Activated naive CD8-positive, alpha-beta T cell treated with anti-CD3 and anti-CD28 coated beads for 36 hours (primary cell): ENCODE results near the gene IFITM2. TPM values are rescaled to one million over a fixed set of nuclear protein-coding genes. Genes with fewer than 3 reads are reported as not detected.

Experiments
- DNase-seq: peaks from one replicate; pipeline ENCODE4 v3.0.0; 2021
- H3K27ac Mint-ChIP-seq: one replicate; pipeline ENCODE4 v1.8.0; 2022; ENCODE audit warnings: mild to moderate bottlenecking, moderate library complexity, mixed read lengths
- H3K27me3 Mint-ChIP-seq: one replicate; pipeline ENCODE4 v1.8.0; 2022; ENCODE audit warnings: mild to moderate bottlenecking, mixed read lengths
- H3K36me3 Mint-ChIP-seq: one replicate; pipeline ENCODE4 v1.8.0; 2021; ENCODE audit warnings: mild to moderate bottlenecking, mixed read lengths
- H3K4me1 Mint-ChIP-seq: one replicate; pipeline ENCODE4 v1.8.0; 2021; ENCODE audit warnings: mixed read lengths
- H3K4me3 Mint-ChIP-seq: one replicate; pipeline ENCODE4 v1.8.0; 2022; ENCODE audit warnings: mild to moderate bottlenecking, moderate library complexity, mixed read lengths
- H3K9me3 Mint-ChIP-seq: one replicate; pipeline ENCODE4 v1.8.0; 2022; ENCODE audit warnings: mixed read lengths
- total RNA-seq, 2 experiments: library from RNA; stranded (reverse); gene quantifications; one replicate each; pipeline ENCODE4 v1.2.3, GENCODE V29; 2021

IFITM2 gene
- total RNA-seq, 2 experiments from 2014 or later = 474 to 496 TPM

DNA sequence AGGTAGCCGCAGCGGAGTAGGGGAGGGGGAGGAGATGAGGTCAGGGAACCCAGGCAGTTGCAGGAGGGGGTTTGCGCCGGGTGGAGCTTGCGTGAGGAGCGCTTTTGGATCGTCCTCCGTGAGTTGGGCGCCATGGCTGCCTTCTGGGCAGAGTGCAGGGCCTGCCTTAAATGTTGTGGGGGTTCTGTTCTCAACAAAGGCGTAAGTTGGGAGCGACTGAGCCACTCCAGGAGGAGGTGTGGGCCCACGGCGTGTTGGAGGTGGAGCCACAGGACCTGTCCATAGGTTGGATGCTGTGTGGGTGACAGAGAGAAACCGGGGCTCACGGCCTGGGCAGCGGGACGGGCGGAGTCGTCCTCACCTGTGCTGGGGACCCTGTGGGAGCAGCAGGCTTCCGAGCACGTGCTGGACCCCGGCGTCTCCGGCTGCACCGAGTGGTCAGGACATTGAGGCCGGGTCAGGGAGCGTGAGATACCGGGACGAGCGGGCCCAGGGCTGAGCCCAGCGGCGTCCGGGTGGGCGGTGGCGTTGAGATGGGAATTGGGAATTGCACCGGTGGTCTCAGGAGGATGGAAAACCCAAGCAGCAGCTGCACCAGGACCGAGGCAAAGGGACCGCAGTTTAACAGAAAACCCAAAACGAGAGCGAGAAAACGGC, 19.7 kb upstream of the IFITM2 start:
- H3K9me3 Mint-ChIP-seq = no peaks in the 10 kb centered on the region
- H3K27me3 Mint-ChIP-seq = peaks cover 12% of the 10 kb centered on the region
- H3K27ac Mint-ChIP-seq = peak overlapping the region; percentile 98
- H3K4me1 Mint-ChIP-seq = peaks cover 53% of the 10 kb centered on the region
- H3K36me3 Mint-ChIP-seq = peaks cover 31% of the 10 kb centered on the region
- peak overlapping the region; percentile 98 for H3K4me3 Mint-ChIP-seq
- DNase-seq = peak; percentile 67

DNA sequence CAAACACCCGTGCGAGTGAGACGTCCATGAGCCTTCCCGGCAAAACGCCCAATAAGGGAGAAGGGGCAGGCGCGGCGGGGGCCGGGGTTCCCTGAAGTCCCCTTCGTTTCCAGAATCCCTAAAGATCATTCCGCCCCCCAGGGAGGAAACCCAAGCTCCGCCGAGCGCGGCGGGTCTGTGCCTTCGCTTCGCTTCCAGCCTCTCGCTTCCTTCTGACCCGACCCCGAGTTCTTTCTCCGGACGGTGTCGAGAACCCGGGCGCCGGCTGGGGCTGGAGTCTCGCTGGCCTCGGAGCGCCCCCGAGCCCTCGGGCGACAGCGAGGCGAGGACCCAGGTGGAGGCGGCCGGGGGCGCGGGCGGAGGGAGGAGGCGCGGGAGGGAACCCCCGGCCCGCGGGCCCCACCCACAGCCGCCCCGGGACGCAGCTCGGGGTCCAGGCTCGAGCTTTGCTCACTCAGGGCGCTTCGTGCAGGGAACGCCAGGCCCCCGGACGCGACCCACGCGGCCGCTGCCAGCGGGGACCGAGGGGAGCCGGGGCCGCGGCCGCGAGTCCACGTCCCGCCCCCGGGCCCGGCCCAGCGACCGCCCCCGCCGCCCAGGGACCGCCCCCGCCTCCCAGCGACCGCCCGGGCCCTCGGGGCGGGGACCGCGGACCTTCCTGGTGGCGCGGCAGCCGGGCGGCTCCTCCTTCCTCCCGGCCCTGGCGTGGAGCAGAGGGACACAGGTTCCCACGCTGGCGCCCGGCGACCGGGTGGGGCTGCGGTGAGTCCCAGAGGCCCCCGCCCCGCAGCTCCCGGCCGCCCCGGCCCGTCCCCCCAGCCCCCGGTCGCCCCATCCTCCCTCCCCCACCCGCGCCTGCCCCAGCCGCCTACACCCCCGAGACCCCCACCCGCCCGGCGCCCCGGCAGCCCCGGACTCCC, 18.9 kb upstream of the IFITM2 start, which contains the start of gene PGGHG:
Gene PGGHG, plus strand, starts transcription at position 649 of the 920 bp plus-strand sequence. CDS start 691 bp downstream, outside the sequence.
- Mint-ChIP-seq H3K9me3 (no peaks in the 10 kb centered on the region), H3K36me3 (peaks cover 33% of the 10 kb centered on the region), H3K4me1 (peaks cover 51% of the 10 kb centered on the region), H3K4me3 (peak within 1 kb of the TSS; percentile 98), H3K27me3 (peaks cover 12% of the 10 kb centered on the region), H3K27ac (peak within 1 kb of the TSS; percentile 98)
- peak; percentile 72 for DNase-seq

DNA sequence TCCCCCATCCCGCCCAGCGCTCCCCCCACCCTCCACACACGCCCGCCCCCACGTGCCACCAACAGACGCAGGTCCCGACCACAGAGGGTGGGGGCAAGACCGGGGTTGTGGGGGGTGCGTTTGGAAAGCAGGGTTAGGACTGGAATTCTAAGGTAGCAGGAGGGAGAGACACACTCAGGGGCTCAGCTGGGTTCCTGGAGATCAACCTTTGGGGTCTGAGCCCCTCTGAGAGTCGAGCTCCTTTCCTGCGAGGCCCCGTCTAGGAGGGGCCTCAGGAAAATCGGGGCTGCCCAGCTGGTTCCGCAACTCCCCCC, 18.3 kb upstream of the IFITM2 start:
- Mint-ChIP-seq H3K9me3 (no peaks in the 10 kb centered on the region), H3K27me3 (peaks cover 12% of the 10 kb centered on the region), H3K4me3 (peak overlapping the region; percentile 85), H3K36me3 (peaks cover 33% of the 10 kb centered on the region), H3K27ac (peak overlapping the region; percentile 91), H3K4me1 (peaks cover 49% of the 10 kb centered on the region)
- DNase-seq = peak; percentile 32

DNA sequence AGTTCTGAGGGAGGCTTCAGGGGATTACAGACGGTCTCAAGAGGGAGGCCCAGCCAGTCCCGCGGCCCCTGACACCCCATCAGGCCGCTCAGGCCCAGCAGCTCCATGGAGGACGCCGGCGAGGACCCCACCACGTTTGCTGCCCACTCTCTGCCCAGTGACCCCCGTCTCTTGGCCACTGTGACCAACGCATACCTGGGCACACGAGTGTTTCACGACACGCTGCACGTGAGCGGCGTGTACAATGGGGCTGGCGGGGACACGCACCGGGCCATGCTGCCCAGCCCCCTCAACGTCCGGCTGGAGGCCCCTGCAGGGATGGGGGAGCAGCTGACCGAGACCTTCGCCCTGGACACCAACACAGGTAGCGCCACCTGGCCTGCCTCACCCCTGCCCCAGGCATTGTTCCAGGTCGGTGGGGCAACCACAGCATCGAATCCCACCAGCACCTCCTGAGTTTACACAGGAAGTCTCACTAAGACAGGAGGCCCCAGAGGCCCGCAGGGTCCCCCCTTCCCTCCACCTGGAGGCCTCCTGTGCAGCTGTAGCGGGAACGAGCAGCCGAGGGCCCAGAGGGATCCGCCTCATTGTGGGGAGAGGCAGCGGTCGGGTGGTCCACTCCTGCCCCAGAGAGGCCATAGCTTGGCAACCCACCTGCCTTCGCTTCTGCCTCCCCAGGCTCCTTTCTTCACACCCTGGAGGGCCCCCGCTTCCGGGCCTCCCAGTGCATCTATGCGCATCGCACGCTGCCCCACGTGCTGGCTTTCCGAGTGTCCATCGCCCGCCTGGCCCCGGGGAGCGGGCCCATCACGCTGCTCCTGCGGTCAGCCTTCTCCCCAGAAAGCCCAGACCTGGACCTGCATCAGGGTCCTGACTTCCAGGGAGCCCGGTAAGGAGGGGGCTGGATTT, 17.6 kb upstream of the IFITM2 start:
- peak; percentile 44 for DNase-seq
- Mint-ChIP-seq H3K36me3 (peaks cover 34% of the 10 kb centered on the region), H3K27me3 (peaks cover 12% of the 10 kb centered on the region), H3K27ac (peak overlapping the region; percentile 91), H3K9me3 (no peaks in the 10 kb centered on the region), H3K4me1 (peaks cover 47% of the 10 kb centered on the region), H3K4me3 (peak overlapping the region; percentile 85)

DNA sequence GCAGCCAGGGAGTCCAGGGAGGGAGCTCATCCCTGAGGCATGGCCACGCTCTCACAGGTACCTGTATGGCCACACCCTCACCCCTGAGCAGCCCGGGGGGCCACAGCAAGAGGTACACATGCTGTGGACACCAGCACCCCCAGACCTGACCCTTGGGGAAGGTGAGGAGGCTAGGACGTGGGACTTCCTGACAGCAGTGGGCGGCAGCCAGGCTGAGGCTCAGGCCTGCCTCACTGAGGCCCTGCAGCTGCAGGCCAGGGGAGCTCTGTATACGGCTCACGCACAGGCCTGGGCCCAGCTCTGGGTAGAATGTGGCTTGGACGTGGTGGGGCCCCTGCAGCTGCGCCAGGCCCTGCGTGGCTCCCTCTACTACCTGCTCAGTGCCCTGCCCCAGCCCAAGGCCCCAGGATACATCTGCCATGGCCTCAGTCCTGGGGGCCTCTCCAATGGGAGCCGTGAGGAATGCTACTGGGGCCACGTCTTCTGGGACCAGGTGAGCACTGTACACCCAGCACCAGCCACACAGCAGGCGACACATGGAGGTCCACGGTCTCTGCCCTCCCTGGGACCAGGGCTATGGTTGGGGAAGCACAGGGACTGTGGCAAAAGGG, 16.9 kb upstream of the IFITM2 start:
- H3K36me3 Mint-ChIP-seq = peaks cover 34% of the 10 kb centered on the region

DNA sequence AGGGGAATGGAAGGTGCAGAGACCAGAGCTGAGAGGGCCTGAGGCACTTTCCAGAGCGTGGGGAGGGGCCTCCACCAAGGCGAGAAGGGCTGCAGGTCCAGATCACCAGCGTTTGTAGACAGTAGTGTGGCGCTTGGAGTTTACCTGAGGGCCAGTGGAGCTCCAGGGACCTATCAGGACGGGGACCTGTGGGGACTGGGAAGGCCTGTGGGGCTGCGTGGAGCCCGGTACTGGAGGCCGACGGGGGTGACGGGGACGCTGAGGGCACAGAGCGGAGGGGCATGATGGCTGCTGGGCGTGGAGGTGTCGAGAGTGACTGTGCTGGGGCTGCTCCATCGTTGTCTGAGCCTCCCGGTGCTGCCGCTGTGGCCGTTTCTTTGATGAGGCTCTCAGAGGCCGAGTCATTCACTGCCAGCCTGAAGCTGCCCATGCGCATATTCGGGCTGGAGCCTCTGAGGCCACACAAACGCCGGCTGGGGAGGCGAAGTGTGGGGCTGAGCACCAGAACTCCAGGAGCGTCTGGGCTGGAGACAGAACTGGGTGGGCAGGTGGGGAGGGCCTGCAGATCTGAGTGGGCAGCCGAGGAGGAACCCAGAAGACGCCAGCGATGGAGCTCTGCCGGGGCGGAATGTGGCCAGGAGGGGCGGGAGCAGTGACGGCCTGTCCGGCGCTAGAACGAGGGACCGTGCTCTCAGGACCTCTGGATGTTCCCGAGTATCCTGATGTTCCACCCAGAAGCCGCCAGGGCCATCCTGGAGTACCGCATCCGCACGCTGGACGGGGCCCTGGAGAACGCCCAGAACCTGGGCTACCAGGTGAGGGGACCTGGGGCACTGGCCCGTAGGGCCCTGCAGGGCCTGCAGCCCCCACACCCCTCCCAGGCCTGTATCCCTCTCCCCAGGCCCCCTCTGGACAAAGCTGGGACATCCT, 16.1 kb upstream of the IFITM2 start:
- Mint-ChIP-seq H3K9me3 (no peaks in the 10 kb centered on the region), H3K36me3 (peaks cover 34% of the 10 kb centered on the region), H3K4me3 (peak overlapping the region; percentile 85), H3K4me1 (peaks cover 32% of the 10 kb centered on the region), H3K27me3 (peaks cover 12% of the 10 kb centered on the region), H3K27ac (peak overlapping the region; percentile 91)
- peak; percentile 6 for DNase-seq

More for the DNA sequence above, 16.9 kb upstream of the IFITM2 start:
- Mint-ChIP-seq H3K27me3 (peaks cover 12% of the 10 kb centered on the region), H3K4me3 (peak overlapping the region; percentile 85), H3K4me1 (peaks cover 40% of the 10 kb centered on the region), H3K9me3 (no peaks in the 10 kb centered on the region), H3K27ac (peak overlapping the region; percentile 91)
- peak; percentile 22 for DNase-seq

DNA sequence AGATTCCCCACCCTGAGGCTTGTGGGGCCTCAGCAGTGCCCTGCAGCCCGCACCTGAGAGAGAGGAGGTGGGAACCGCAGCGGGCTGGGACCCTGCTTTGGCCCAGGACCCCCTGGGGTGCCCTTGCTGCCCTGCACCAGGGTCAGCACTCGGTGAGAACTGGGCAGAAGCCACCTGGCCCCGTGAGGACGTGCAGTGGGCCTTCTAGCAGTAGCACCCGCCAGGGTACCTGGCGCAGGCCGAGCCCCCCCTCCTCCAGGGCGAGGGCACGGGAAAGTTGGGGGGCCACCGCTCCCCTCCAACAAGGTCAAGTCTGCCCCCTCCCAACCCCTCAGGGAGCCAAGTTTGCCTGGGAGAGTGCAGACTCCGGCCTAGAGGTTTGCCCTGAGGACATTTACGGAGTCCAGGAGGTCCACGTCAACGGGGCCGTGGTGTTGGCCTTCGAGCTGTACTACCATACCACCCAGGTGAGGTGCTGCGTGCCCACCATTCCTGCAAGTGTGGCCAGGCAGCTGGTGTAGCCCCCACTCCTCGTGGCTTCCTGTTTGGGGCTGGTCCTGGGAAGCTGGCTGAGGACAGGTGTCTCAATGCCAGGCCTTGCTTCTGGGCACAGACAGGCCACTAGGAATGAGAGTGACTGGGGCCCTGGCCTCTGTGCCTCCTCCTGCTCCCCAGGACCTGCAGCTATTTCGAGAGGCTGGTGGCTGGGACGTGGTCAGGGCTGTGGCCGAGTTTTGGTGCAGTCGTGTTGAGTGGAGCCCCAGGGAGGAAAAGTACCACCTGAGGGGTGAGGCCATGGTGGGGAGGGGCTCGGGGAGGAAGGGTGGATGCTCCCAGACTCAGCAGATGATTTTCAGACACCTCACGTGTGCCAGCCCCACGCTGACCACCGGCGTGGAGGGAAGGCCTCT, 15.2 kb upstream of the IFITM2 start:
- peaks cover 9% of the 10 kb centered on the region for H3K27me3 Mint-ChIP-seq
- peak; percentile 2 for DNase-seq
- H3K4me3 Mint-ChIP-seq = peak overlapping the region; percentile 25
- peak overlapping the region; percentile 34 for H3K27ac Mint-ChIP-seq
- peaks cover 31% of the 10 kb centered on the region for H3K4me1 Mint-ChIP-seq
- H3K36me3 Mint-ChIP-seq = peaks cover 34% of the 10 kb centered on the region
- H3K9me3 Mint-ChIP-seq = no peaks in the 10 kb centered on the region

DNA sequence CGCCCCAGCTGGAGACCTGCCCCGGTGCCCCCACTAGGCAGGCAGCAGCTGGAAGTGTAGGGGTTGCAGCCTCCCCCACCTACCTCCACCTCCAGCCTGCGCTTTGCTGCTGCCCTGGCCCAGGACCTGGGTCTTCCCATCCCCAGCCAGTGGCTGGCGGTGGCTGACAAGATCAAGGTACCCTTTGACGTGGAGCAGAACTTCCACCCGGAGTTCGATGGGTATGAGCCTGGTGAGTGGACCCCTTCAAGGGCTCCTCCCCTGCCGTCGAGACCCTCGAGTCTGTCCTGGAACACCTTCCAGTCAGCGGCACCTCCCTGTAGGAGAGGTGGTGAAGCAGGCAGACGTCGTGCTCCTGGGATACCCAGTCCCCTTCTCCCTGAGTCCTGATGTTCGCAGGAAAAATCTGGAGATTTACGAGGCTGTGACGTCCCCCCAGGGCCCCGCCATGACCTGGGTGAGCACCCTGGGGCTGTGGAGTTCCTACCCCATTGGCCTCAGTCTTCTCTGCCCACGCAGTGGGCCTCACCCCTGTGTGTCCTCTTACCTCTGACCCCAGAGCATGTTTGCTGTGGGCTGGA, 14.3 kb upstream of the IFITM2 start:
- Mint-ChIP-seq H3K4me1 (peaks cover 32% of the 10 kb centered on the region), H3K9me3 (no peaks in the 10 kb centered on the region), H3K4me3 (no peak overlapping the region), H3K27ac (no peak overlapping the region), H3K36me3 (peaks cover 26% of the 10 kb centered on the region), H3K27me3 (peaks cover 4% of the 10 kb centered on the region)
- no peak for DNase-seq

DNA sequence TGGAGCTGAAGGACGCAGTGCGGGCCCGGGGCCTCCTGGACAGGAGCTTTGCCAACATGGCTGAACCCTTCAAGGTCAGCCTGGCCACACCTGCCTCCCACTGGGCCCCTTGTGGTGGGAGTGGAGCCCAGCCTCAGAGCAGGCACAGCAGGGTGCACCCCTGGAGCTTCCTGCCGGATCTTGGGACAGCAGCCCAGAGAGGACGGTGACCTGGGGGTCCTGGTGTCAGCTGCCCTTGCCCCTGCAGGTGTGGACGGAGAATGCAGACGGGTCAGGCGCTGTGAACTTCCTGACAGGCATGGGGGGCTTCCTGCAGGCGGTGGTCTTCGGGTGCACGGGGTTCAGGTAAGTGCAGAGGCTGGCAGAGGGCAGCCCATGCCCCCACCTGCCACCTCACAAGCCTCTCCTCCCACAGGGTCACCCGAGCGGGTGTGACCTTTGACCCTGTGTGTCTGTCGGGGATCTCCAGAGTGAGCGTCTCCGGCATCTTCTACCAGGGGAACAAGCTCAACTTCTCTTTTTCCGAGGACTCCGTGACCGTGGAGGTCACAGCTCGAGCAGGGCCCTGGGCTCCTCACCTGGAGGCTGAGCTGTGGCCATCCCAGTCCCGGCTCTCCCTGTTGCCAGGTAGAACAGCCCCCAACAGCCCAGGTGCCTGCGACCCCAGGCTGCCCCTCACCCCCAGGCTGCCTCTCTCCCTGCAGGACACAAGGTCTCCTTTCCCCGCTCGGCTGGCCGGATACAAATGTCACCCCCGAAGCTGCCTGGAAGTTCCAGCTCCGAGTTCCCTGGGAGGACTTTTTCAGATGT, 13.6 kb upstream of the IFITM2 start:
- Mint-ChIP-seq H3K27ac (peak overlapping the region; percentile 54), H3K4me1 (peaks cover 36% of the 10 kb centered on the region), H3K9me3 (no peaks in the 10 kb centered on the region), H3K27me3 (peaks cover 4% of the 10 kb centered on the region), H3K36me3 (peaks cover 26% of the 10 kb centered on the region), H3K4me3 (no peak overlapping the region)
- peak; percentile 2 for DNase-seq

DNA sequence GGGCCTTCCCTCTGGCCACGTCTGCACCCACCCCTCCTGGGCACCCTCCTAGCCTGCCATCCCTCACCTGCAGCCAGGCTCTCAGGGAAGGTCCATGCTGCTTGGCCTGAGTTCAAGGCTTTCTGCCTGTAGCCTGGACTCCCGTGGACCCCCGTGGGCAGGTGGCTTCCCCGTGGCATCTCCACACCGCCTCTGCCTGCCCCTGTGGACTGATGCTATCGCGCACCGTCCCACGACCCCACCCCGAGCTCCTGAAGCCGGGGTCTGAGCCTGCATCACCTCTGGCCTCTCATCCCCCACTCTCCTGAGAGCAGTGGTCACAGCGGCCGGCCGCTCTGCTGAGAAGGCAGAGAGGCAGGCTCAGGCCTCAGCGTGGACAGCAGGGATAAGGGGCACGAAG, 12.8 kb upstream of the IFITM2 start:
- peak; percentile 1 for DNase-seq
- Mint-ChIP-seq H3K4me3 (no peak overlapping the region), H3K4me1 (peaks cover 36% of the 10 kb centered on the region), H3K27ac (no peak overlapping the region), H3K9me3 (no peaks in the 10 kb centered on the region), H3K27me3 (peaks cover 4% of the 10 kb centered on the region), H3K36me3 (peaks cover 21% of the 10 kb centered on the region)

DNA sequence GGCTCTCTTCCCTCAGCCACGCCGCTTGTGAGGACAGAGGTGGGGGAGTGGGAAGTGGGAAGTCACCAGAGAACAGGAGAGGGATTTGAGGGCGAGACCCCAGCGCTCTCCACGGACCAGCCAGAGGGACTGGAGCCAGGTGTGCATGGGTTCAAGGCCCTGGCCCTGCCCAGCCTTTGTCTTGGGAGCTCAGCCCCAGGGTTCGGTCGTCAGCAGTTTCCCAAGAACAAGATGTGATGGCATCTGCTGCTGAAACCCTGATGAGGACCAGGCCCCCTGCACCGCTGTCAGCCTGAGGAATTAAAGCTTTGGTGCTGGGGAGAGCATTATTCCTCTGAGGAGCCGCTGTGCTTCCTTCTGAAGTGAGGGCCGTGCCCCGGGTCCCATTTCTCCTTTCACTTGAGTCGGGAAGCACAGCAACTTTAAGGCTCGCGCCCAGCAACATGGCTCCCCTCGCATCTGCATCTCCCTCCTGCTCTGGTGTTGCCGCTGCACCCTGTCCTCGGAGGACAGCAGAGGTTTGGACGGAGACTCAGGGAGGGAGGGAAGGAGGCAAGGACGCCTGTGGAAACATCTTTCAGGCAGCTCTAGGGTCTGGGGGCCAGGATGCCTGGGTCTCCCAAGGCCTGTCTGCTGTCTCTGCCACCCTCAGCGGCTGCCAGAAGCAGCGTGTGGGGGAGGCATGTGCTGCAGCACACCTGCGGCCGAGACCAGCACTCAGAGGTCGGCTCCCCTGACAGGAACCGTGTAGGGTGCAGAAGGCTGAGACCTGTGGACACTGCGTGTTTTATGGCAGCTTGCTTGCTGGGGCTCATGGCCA, 12.1 kb upstream of the IFITM2 start:
- peak; percentile 16 for DNase-seq
- no peak overlapping the region for H3K27ac Mint-ChIP-seq
- peaks cover 10% of the 10 kb centered on the region for H3K27me3 Mint-ChIP-seq
- H3K4me1 Mint-ChIP-seq = peaks cover 39% of the 10 kb centered on the region
- H3K36me3 Mint-ChIP-seq = peaks cover 14% of the 10 kb centered on the region
- no peaks in the 10 kb centered on the region for H3K9me3 Mint-ChIP-seq
- no peak overlapping the region for H3K4me3 Mint-ChIP-seq
